IMR-90 (cell line): ENCODE results near the gene PLCD1. TPM values are rescaled to one million over a fixed set of nuclear protein-coding genes. Genes with fewer than 3 reads are reported as not detected.
"Not testable (repeated sequence)": the region's sequence is repeated elsewhere in the genome, so short reads cannot be mapped to it uniquely, and the experiment has no call there.

Experiments used
- ATAC-seq: fragments of 200-7000 bp; cut with Tn5 transposase; 2 replicates; pipeline ENCODE4 v1.9.1; 2020; ENCODE audit warnings: low read depth, mild to moderate bottlenecking, moderate library complexity
- BruUV-seq: library from RNA; stranded (reverse); fragments of 400-500 nt; replicated peaks from 2 replicates; lab custom pipeline; 2021; lab: Mats Ljungman, UMichigan
- CTCF ChIA-PET: fragments of 300-600 bp; formaldehyde crosslinking; extraction: SDS; loops from one replicate; lab custom pipeline; 2021; ENCODE audit warnings: antibody characterized with exemption; lab: Yijun Ruan, JAX
- POLR2A ChIA-PET: fragments of 300-600 bp; sonication (Branson Sonifier 250); formaldehyde crosslinking; loops from one replicate; lab custom pipeline; 2022; ENCODE audit warnings: antibody characterized with exemption; ENCODE audit not compliant: unreplicated experiment; lab: Charles Lee
- DNase-seq: peaks from one replicate; pipeline ENCODE4 v3.0.0; 2013
- H2AFZ ChIP-seq: replicated peaks from 2 replicates; pipeline ENCODE3; 2013; ENCODE audit warnings: low read length, mild to moderate bottlenecking; ENCODE audit not compliant: poor library complexity
- H2AK5ac ChIP-seq: 2 replicates; pipeline ENCODE4 v1.6.1; 2013; ENCODE audit warnings: low read depth, low read length, inconsistent platforms
- H2AK9ac ChIP-seq: replicated peaks from 2 replicates; pipeline ENCODE3; 2013; ENCODE audit warnings: mild to moderate bottlenecking, low read depth, low read length, moderate library complexity; ENCODE audit not compliant: poor library complexity
- H2BK120ac ChIP-seq: 2 replicates; pipeline ENCODE4 v1.6.1; 2013; ENCODE audit warnings: low read depth, low read length, inconsistent platforms
- H2BK15ac ChIP-seq: 3 replicates; pipeline ENCODE4 v1.6.1; 2013; ENCODE audit warnings: low read depth, low read length, inconsistent platforms
- H2BK20ac ChIP-seq: 2 replicates; pipeline ENCODE4 v1.6.1; 2013; ENCODE audit warnings: low read depth, mild to moderate bottlenecking, inconsistent platforms, low read length, moderate library complexity
- H2BK5ac ChIP-seq: 2 replicates; pipeline ENCODE4 v1.6.1; 2013; ENCODE audit warnings: mild to moderate bottlenecking, low read depth, low read length, inconsistent platforms; ENCODE audit not compliant: poor library complexity, severe bottlenecking
- H3K14ac ChIP-seq: replicated peaks from 2 replicates; pipeline ENCODE4 v1.6.1; 2013; ENCODE audit warnings: low read depth, low read length, inconsistent platforms
- H3K18ac ChIP-seq: 2 replicates; pipeline ENCODE4 v1.6.1; 2013; ENCODE audit warnings: low read depth, low read length, control low read depth
- H3K23ac ChIP-seq: 2 replicates; pipeline ENCODE4 v1.6.1; 2013; ENCODE audit warnings: low read depth, low read length, inconsistent platforms
- H3K27ac ChIP-seq: 2 replicates; pipeline ENCODE4 v1.5.1; 2013; ENCODE audit warnings: mild to moderate bottlenecking, control low read depth, low read length; ENCODE audit not compliant: insufficient read depth
- H3K27me3 ChIP-seq: 2 replicates; pipeline ENCODE4 v1.6.1; 2013; ENCODE audit warnings: low read length; ENCODE audit not compliant: control insufficient read depth, insufficient read depth
- H3K36me3 ChIP-seq: 2 replicates; pipeline ENCODE4 v1.6.1; 2013; ENCODE audit warnings: low read length, mixed read lengths; ENCODE audit not compliant: control insufficient read depth, insufficient read depth
- H3K4ac ChIP-seq: 2 replicates; pipeline ENCODE4 v1.6.1; 2013; ENCODE audit warnings: low read depth, low read length, inconsistent platforms
- H3K4me1 ChIP-seq: 2 replicates; pipeline ENCODE4 v1.6.1; 2013; ENCODE audit warnings: low read length, mixed read lengths; ENCODE audit not compliant: control insufficient read depth, insufficient read depth
- H3K4me2 ChIP-seq: 2 replicates; pipeline ENCODE4 v1.6.1; 2013; ENCODE audit warnings: low read depth, mild to moderate bottlenecking, control low read depth, low read length, moderate library complexity
- H3K4me3 ChIP-seq: 2 replicates; pipeline ENCODE4 v1.5.1; 2013; ENCODE audit warnings: low read depth, mild to moderate bottlenecking, control low read depth, low read length, moderate library complexity; ENCODE audit not compliant: insufficient read depth
- H3K56ac ChIP-seq: 2 replicates; pipeline ENCODE4 v1.6.1; 2013; ENCODE audit warnings: low read length, inconsistent platforms; ENCODE audit not compliant: insufficient read depth; ENCODE audit errors: extremely low read depth
- H3K79me1 ChIP-seq, 2 experiments: 2 replicates each; pipeline ENCODE4 v1.6.1; 2013; ENCODE audit warnings: low read length in 2 of 2, inconsistent platforms in 1 of 2, low read depth in 1 of 2
- H3K9ac ChIP-seq: 2 replicates; pipeline ENCODE4 v1.6.1; 2013; ENCODE audit warnings: low read depth, low read length, control low read depth
- H3K9me1 ChIP-seq: 2 replicates; pipeline ENCODE4 v1.6.1; 2013; ENCODE audit warnings: low read length, inconsistent platforms; ENCODE audit not compliant: insufficient read depth
- H3K9me3 ChIP-seq: 2 replicates; pipeline ENCODE4 v1.6.1; 2013; ENCODE audit warnings: low read length; ENCODE audit not compliant: control insufficient read depth, insufficient read depth
- H4K20me1 ChIP-seq: 2 replicates; pipeline ENCODE4 v1.6.1; 2013; ENCODE audit warnings: low read length, inconsistent platforms; ENCODE audit not compliant: insufficient read depth
- H4K5ac ChIP-seq: 2 replicates; pipeline ENCODE4 v1.6.1; 2013; ENCODE audit warnings: mild to moderate bottlenecking, low read depth, low read length, control low read depth
- H4K8ac ChIP-seq, 2 experiments: 2 replicates each; pipeline ENCODE4 v1.6.1; 2013; ENCODE audit warnings: low read depth in 2 of 2, low read length in 2 of 2, control low read depth in 1 of 2, inconsistent platforms in 1 of 2
- H4K91ac ChIP-seq: 2 replicates; pipeline ENCODE4 v1.6.1; 2013; ENCODE audit warnings: low read depth, low read length, inconsistent platforms; ENCODE audit not compliant: insufficient read depth
- WGBS, 2 experiments: methylation state at CpG; one replicate each; pipeline versions ENCODE4 v1.1.5 to v1.1.7; 2013; ENCODE audit warnings: missing lambda C conversion rate in 2 of 2; ENCODE audit not compliant: insufficient read length in 1 of 2; ENCODE audit errors: extremely low coverage in 2 of 2; 5-methylcytosine and 5-hydroxymethylcytosine counted together
- dilution Hi-C: fragments of 300-500 bp; cut with HindIII; formaldehyde crosslinking; loops from one replicate; pipeline ENCODE4 v1.14.3; 2018; ENCODE audit warnings: low sequenced_read_pairs; ENCODE audit not compliant: unreplicated experiment
- in situ Hi-C: fragments of 300-500 bp; cut with MboI; formaldehyde crosslinking; loops from 3 replicates; pipeline ENCODE4 v1.14.3; 2019; ENCODE audit warnings: low sequenced_read_pairs, inconsistent platforms, mixed read lengths
- intact Hi-C: fragments of 100-400 bp; cut with micrococcal nuclease; formaldehyde crosslinking; loops from 2 replicates; pipeline ENCODE4 v1.10.0; 2022
- polyA plus RNA-seq, 3 experiments: library from polyadenylated mRNA; depleted of rRNA; stranded (reverse); fragments of >200 nt; gene quantifications; 2 replicates each; pipeline ENCODE4 v1.2.3, GENCODE V29; 2012; ENCODE audit warnings: low replicate concordance in 1 of 3
- total RNA-seq: library from RNA; depleted of rRNA; stranded (reverse); fragments of >200 nt; gene quantifications from 2 replicates; pipeline ENCODE4 v1.2.3, GENCODE V29; 2012

The PLCD1 gene
- total and polyA plus RNA-seq, 2 of the 4 experiments (the other 2 are of a cell fraction): 14.9 to 16.3 TPM

GRCh38 chr3:38053813-38054498, 24.5 kb upstream of the PLCD1 start:
- H3K14ac ChIP-seq, CTCF ChIA-PET, H2AK9ac ChIP-seq, H3K9me1 ChIP-seq, H3K4me2 ChIP-seq, dilution Hi-C loops, H4K91ac ChIP-seq, H2BK5ac ChIP-seq, H2AK5ac ChIP-seq, H2AFZ ChIP-seq, H2BK120ac ChIP-seq, DNase-seq, H3K4me3 ChIP-seq, H3K4ac ChIP-seq, H3K79me1 ChIP-seq, H3K18ac ChIP-seq, H4K8ac ChIP-seq, ATAC-seq, H3K36me3 ChIP-seq, H3K4me1 ChIP-seq, H3K56ac ChIP-seq, H2BK15ac ChIP-seq, in situ Hi-C loops, BruUV-seq, H3K27ac ChIP-seq, H3K9ac ChIP-seq, H3K9me3 ChIP-seq, H4K20me1 ChIP-seq, H2BK20ac ChIP-seq, H3K27me3 ChIP-seq, H3K23ac ChIP-seq, intact Hi-C loops, H4K5ac ChIP-seq: not testable (repeated sequence)
- WGBS, 2 experiments: no CpG with 5 or more reads among the region's 9 CpGs
- POLR2A ChIA-PET: interaction anchor here (0.7 kb wide), 1 partner anchor 12 kb away, joined by 3 read pairs; no protein-coding TSS in a partner anchor

GRCh38 chr3:38053286-38053685, 23.8 kb upstream of the PLCD1 start:
- H3K27me3 ChIP-seq, H3K9me3 ChIP-seq, H3K23ac ChIP-seq, H4K8ac ChIP-seq, intact Hi-C loops, H2AK9ac ChIP-seq, DNase-seq, H4K91ac ChIP-seq, H3K79me1 ChIP-seq, BruUV-seq, H4K5ac ChIP-seq, H3K4me1 ChIP-seq, dilution Hi-C loops, ATAC-seq, H3K4me2 ChIP-seq, H3K56ac ChIP-seq, in situ Hi-C loops, H3K4ac ChIP-seq, H3K36me3 ChIP-seq, H3K18ac ChIP-seq, H2BK5ac ChIP-seq, H2BK20ac ChIP-seq, CTCF ChIA-PET, H3K4me3 ChIP-seq, H2BK120ac ChIP-seq, H2AFZ ChIP-seq, H3K9me1 ChIP-seq, H3K14ac ChIP-seq, POLR2A ChIA-PET, H3K9ac ChIP-seq, H4K20me1 ChIP-seq, H3K27ac ChIP-seq, H2AK5ac ChIP-seq, H2BK15ac ChIP-seq: not testable (repeated sequence)
- WGBS, 2 experiments: no CpG with 5 or more reads among the region's 32 CpGs
